Measurements from ENCODE around the gene MTX1.

The MTX1 gene

DNA sequence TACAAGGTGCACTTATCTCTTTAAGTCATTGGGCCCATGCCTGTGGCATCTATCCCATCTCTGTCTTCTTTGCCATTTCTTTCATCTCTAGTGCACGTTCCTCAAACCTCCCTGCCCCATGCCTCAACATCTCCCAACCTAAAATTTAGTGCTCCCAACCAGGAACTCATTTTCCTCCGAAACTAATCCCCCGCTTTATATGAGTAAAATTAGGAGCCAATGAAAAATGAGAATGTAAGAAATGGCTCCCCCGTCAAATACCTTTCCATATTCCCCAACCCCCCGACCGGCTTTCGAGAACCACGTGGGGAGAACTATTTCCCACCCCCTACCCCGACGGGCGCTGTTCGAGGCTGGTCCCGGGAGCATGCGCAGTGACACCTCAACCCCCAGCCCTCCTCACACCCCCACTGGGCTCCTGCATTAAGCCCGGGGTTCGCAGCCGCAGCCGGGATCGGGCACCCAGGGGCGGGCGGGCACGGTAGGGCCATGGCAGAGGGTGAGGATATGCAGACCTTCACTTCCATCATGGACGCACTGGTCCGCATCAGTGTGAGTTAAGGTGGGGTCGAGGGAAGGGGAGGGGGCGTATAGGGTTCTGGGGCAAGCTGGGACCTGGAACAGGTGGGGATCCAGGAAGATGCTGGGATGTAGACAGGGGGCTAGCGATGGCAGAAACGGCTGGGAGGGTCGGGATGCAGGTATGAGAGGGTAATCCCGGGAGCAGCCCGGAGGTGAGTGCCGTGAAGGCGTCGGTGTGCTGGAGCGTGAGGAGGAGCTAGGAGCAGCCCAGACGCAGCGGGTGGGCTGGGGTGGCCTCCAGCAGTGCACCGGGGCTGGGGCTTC is 34.8 kb upstream of the MTX1 start, which contains the start of gene TRIM46:
TRIM46 (plus strand) TSS at position 372 of the 846 bp plus-strand sequence; CDS start at position 490, 118 bp downstream.
- intact Hi-C loops (cut with DNase I) = loop anchor here (2.0 kb wide), 1 partner anchor 47 kb away; the partner anchor contains the start of gene EFNA1
- DNase-seq = peak; percentile 68 to 92 (median 82)

- intact Hi-C loops (cut with DNase I) = no loop called here
- DNase-seq = peak; percentile 42 to 85 (median 70)
Observed at GRCh38 chr1:155174324-155175280, 33.9 kb upstream of the MTX1 start.

DNA sequence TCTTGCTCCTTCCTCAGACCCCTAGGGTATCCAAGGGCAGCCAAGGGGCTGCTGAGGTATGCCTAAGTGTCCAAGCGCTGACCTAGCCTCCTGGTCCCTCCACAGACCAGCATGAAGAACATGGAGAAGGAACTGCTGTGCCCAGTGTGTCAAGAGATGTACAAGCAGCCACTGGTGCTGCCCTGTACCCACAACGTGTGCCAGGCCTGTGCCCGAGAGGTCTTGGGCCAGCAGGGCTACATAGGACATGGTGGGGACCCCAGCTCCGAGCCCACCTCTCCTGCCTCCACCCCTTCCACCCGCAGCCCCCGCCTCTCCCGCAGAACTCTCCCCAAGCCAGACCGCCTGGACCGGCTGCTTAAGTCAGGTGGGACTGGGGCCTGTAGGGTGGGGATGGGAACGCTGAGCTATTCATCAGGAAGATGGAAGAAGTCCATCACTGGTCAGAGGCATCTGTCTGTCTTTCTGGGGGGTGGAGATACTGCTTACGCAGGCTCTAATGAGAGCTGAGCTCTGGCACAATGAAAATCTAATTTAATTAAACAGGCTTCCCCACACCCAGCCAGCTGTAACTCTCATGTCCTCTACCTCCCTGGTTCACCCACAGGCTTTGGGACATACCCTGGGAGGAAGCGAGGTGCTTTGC is 33.1 kb upstream of the MTX1 start:
- DNase-seq = peak in 10 of 42 donors; percentile 8 to 41 (median 25)
- intact Hi-C loops (cut with DNase I) = no loop called here

GRCh38 chr1:155175927-155176371 is 32.5 kb upstream of the MTX1 start:
- intact Hi-C loops (cut with DNase I) = no loop called here
- peak in 36 of 42 donors; percentile 12 to 76 (median 52) for DNase-seq

GRCh38 chr1:155176544-155177071 is 31.9 kb upstream of the MTX1 start:
- peak; percentile 68 to 96 (median 90) for DNase-seq
- intact Hi-C loops (cut with DNase I) = no loop called here

- intact Hi-C loops (cut with DNase I) = no loop called here
- peak in 13 of 42 donors; percentile 2 to 34 (median 15) for DNase-seq
Observed at GRCh38 chr1:155177192-155177917, 31.1 kb upstream of the MTX1 start.

DNA sequence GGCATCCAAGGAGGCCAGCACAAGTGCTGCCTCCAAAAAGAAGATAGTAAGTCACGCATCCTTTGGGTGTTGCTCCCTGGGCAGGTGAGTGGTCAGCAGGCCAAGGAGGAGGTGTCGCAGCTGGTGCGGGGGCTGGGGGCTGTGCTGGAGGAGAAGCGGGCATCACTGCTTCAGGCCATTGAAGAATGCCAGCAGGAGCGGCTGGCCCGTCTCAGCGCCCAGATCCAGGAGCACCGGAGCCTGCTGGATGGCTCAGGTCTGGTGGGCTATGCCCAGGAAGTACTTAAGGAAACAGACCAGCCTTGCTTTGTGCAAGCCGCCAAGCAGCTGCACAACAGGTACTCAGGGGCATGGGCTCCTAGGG is 30.6 kb upstream of the MTX1 start:
- DNase-seq = peak in 9 of 42 donors; percentile 1 to 22 (median 10)

DNA sequence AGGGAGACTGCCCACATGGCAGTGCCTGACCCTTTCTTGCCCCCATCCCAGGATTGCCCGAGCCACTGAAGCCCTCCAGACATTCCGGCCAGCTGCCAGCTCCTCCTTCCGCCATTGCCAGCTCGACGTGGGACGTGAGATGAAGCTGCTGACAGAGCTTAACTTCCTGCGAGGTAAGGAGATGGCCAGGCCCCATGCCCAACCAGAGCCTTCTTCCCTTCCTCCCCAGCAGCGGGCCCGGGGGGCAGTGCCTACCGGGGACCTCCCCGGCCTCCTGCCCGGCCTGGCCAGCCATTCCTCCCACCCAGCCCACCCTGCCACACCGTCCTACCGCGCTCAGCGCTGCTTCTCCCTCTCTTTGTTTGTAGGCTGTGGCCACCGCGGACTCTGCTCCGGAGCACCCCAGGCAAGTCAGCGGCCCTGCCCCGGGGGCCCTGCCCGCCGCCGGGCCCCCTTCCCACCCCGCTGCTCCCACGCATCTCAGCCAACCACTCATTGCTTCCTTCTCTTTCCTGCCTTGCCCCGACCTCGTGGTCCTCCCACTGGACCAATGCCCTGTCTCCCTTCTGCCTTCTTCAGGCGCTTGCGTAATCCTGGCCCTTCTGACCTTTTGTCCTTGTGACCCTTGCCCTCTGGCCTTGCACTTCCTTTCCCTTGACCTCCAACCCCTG is 29.9 kb upstream of the MTX1 start:
- peak in 12 of 42 donors; percentile 2 to 32 (median 11) for DNase-seq
- intact Hi-C loops (cut with DNase I) = no loop called here

More for the DNA sequence above, 30.6 kb upstream of the MTX1 start:
- intact Hi-C loops (cut with DNase I) = no loop called here

GRCh38 chr1:155179112-155180031 is 29.1 kb upstream of the MTX1 start:
- DNase-seq = peak in 8 of 42 donors; percentile 2 to 28 (median 7)

GRCh38 chr1:155181371-155182051 is 27.0 kb upstream of the MTX1 start:
- peak in 2 of 42 donors; percentile 6 to 25 for DNase-seq

More at GRCh38 chr1:155179112-155180031, 29.1 kb upstream of the MTX1 start:
- intact Hi-C loops (cut with DNase I) = no loop called here

GRCh38 chr1:155182052-155182550 is 26.4 kb upstream of the MTX1 start:
- intact Hi-C loops (cut with DNase I) = no loop called here
- DNase-seq = peak in 1 of 42 donors; percentile 24

More at GRCh38 chr1:155181371-155182051, 27.0 kb upstream of the MTX1 start:
- intact Hi-C loops (cut with DNase I) = no loop called here

GRCh38 chr1:155183775-155184221 is 24.7 kb upstream of the MTX1 start:
- peak in 2 of 42 donors; percentile 21 to 27 for DNase-seq
- intact Hi-C loops (cut with DNase I) = no loop called here

DNA sequence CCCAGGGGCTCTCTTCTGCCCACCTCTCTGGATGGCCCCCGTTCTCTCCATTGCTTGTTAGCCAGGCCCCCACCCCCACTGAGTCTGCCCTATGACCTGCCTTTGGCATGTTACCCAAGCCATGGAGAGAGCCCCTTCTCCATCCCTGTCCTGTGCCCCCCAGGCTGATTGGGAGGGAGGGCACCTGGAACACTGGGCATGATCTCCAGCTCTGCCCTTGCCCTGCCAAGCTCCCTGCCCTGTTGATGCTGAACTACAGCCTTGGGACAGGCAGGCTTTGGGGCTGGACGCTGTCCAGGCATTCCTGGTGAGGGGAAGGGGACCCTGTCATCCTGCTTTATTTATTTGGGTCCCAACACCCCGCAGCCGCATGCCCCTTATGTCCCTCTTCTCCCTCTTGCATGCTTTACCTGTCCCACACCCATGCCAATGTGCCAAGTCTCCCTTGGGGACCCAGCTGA is 24.1 kb upstream of the MTX1 start:
- peak in 3 of 42 donors; percentile 2 to 26 (median 13) for DNase-seq
- intact Hi-C loops (cut with DNase I) = no loop called here

DNA sequence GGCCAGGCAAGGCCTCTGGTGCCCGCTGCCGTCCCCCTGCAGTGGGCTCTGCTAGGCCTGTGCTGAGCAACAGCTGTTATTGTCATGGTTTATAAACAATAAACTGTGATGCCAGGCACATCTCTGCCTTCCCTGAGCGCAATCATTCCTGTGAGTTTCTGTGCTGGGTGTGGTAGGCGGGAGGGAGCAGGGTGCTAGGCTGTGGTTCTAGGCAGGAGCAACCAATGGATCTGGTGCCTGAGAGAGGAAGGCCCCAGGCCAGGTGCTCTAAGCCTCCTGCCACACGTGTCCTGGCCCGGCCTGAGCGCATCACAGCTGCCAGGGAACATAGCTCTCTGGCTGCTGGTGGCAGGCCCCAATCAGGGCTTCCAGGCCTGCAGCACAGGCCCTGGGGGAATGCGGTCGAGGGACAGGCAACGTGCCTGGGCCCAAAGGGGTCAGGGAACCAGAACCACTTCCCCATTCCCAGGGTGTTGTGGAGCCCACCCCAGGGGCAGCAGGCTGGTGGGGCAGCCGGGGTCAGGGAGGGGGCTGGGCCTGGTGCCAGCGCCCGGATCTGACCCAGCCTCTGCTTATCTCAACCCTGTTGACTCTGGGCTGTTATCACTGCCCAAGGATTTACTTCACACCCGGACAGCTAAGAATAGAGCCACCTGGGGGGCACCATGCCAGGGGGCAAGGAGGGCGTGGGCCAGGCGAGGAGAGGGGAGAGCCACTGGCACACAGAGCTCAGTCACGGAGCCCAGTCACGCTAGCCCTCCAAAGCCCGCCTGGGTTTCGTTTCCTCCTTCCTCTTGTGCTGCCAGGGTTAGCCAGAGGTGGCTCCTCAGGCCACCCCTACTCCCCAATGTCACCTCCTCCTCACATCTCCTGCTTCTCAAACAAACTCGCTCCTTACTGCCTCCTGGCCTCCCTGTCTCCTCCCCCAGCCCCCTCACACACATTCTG is 23.4 kb upstream of the MTX1 start:
- peak in 12 of 42 donors; percentile 3 to 65 (median 36) for DNase-seq
- intact Hi-C loops (cut with DNase I) = no loop called here
